ENCODE results near the gene HTR3A.

The HTR3A gene

DNA sequence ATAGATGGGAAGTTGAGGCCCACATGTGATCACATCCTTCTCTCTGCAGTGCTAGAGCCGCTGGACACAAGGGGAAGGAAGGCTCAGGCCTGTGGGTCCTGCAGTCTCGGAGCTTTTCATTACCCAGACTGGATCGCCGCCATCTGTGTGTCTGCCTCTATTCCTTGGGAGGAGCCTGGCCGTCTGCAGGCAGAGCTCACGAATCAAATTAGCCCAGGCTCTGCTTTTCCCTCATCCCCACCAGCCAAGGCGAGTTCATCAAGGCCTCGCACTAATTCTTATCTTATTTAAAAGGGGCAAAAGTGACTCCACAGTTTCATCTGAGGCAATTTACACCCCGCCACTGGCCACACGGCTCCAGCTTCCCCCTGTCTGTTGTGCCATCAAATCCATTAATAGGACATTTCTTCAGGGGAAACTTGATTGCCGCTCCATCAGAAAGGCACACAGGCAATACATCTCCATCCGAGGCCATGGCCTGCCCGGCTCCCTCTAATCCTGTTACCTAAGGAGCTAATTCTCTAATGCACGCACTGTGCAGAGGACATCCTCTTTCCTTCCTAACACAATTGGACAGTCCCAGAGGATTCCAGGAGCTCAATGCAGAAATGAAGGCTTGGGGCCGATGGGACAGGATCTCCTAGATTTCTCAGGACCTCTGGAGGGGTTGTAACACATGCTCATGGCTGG, 3.3 kb upstream of the HTR3A start:
- ChIA-PET CTCF (interaction anchor here (1.9 kb wide), 1 partner anchor 290 kb away, joined by 4 read pairs; no protein-coding TSS in a partner anchor), POLR2A (no interaction called here)

DNA sequence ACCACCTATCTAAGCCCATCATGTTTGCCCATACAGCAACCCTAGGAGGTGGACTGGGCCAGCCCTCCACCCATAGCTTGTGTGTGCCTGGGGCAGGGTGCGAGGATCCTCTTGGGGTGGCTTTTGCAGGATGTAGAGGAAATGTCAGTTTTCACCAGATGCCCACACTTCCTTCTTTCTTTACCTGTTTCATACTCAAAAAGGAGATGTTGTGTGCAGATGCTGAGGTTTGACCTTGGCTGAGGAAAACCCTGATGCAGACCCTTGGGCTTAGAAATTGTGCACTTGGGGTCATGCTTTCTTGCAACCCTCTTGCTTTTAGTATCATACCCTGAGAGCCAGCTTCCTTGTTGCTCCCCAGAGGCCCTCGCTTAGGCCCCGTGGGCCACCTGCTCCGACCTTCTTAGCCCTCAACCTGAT, 2.2 kb downstream of the HTR3A start:
- TF ChIP-seq ZNF654 (tag by site-specific recombination; IDR thresholded peaks at IDR 0.05; ENCODE audit: low read depth): no peak
- TF ChIP-seq GLI2 (tag by site-specific recombination; IDR thresholded peaks at IDR 0.05; ENCODE audit: borderline replicate concordance, low read depth): no peak
- TF ChIP-seq ZNF600 (tag by site-specific recombination; IDR thresholded peaks at IDR 0.05): no peak
- no peak for TF ChIP-seq KLF8 (tag by site-specific recombination; IDR thresholded peaks at IDR 0.05)
- no peak for TF ChIP-seq MEIS1 (CRISPR knock-in tag; IDR thresholded peaks at IDR 0.05; ENCODE audit: borderline replicate concordance)
- no peak for TF ChIP-seq HOXC10 (CRISPR knock-in tag; IDR thresholded peaks at IDR 0.05)
- Histone ChIP-seq H3K4me3 (ENCODE audit: low read depth, low read length) (no peak overlapping the region), H3K27ac (ENCODE audit: extremely low read depth, low read depth, low read length) (no peak overlapping the region), H3K9me3 (ENCODE audit: control insufficient read depth, insufficient read depth, low read depth, low read length) (no peaks in the 10 kb centered on the region), H3K36me3 (ENCODE audit: control insufficient read depth in 2 of 2, insufficient read depth in 1 of 2, low read length in 2 of 2) (no peaks in the 10 kb centered on the region), H3K4me1 (ENCODE audit: control insufficient read depth, insufficient read depth, low read length) (no peaks in the 10 kb centered on the region; the same call in 1 of the 2 replicates)
- POLR2A ChIA-PET: interaction anchor here (0.9 kb wide), 1 partner anchor 8 kb away, joined by 3 read pairs; no protein-coding TSS in a partner anchor
- CTCF ChIA-PET: interaction anchor here (0.5 to 0.8 kb wide), 3 partner anchors 145 to 286 kb away, joined by 3 to 4 read pairs (median 4); no protein-coding TSS in a partner anchor

More for the DNA sequence above, 3.3 kb upstream of the HTR3A start:
- no peaks in the 10 kb centered on the region for H3K9me3 ChIP-seq (ENCODE audit: control insufficient read depth, insufficient read depth, low read depth, low read length)
- H3K27ac ChIP-seq (ENCODE audit: extremely low read depth, low read depth, low read length): no peak overlapping the region
- H3K4me1 ChIP-seq (ENCODE audit: control insufficient read depth, insufficient read depth, low read length): no peaks in the 10 kb centered on the region; the same call in 1 of the 2 replicates
- no peaks in the 10 kb centered on the region for H3K36me3 ChIP-seq (ENCODE audit: control insufficient read depth in 2 of 2, insufficient read depth in 1 of 2, low read length in 2 of 2)
- TF ChIP-seq ZNF629 (tag by site-specific recombination; IDR thresholded peaks at IDR 0.05) (no peak), OVOL3 (tag by site-specific recombination; IDR thresholded peaks at IDR 0.05) (no peak), ZNF664 (tag by site-specific recombination; IDR thresholded peaks at IDR 0.05) (no peak), ZNF426 (tag by site-specific recombination; IDR thresholded peaks at IDR 0.05) (no peak), ZNF510 (tag by site-specific recombination; IDR thresholded peaks at IDR 0.05; ENCODE audit: insufficient replicate concordance) (no peak), SP3 (tag by site-specific recombination; IDR thresholded peaks at IDR 0.05) (no peak), ZNF274 (IDR thresholded peaks at IDR 0.05; ENCODE audit: low read length) (no peak), ZNF274 (tag by site-specific recombination; IDR thresholded peaks at IDR 0.05; ENCODE audit: borderline replicate concordance) (no peak), ZNF423 (tag by site-specific recombination; IDR thresholded peaks at IDR 0.05) (no peak), ZNF433 (tag by site-specific recombination; IDR thresholded peaks at IDR 0.05; ENCODE audit: low read depth) (no peak), ZNF658 (tag by site-specific recombination; IDR thresholded peaks at IDR 0.05) (no peak), ZNF175 (tag by site-specific recombination; IDR thresholded peaks at IDR 0.05) (no peak), ZNF248 (tag by site-specific recombination; IDR thresholded peaks at IDR 0.05) (no peak), ZNF660 (tag by site-specific recombination; IDR thresholded peaks at IDR 0.05) (no peak)
- TF ChIP-seq, protein P1, sequence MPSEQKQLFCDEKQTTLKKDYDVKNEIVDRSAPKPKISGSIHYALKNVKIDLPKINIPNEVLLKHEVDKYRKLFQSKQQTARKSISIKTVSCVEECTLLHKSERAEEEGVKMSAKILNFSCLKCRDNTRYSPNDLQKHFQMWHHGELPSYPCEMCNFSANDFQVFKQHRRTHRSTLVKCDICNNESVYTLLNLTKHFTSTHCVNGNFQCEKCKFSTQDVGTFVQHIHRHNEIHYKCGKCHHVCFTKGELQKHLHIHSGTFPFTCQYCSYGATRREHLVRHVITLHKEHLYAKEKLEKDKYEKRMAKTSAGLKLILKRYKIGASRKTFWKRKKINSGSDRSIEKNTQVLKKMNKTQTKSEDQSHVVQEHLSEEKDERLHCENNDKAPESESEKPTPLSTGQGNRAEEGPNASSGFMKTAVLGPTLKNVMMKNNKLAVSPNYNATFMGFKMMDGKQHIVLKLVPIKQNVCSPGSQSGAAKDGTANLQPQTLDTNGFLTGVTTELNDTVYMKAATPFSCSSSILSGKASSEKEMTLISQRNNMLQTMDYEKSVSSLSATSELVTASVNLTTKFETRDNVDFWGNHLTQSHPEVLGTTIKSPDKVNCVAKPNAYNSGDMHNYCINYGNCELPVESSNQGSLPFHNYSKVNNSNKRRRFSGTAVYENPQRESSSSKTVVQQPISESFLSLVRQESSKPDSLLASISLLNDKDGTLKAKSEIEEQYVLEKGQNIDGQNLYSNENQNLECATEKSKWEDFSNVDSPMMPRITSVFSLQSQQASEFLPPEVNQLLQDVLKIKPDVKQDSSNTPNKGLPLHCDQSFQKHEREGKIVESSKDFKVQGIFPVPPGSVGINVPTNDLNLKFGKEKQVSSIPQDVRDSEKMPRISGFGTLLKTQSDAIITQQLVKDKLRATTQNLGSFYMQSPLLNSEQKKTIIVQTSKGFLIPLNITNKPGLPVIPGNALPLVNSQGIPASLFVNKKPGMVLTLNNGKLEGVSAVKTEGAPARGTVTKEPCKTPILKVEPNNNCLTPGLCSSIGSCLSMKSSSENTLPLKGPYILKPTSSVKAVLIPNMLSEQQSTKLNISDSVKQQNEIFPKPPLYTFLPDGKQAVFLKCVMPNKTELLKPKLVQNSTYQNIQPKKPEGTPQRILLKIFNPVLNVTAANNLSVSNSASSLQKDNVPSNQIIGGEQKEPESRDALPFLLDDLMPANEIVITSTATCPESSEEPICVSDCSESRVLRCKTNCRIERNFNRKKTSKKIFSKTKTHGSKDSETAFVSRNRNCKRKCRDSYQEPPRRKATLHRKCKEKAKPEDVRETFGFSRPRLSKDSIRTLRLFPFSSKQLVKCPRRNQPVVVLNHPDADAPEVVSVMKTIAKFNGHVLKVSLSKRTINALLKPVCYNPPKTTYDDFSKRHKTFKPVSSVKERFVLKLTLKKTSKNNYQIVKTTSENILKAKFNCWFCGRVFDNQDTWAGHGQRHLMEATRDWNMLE (tag by site-specific recombination; conservative IDR thresholded peaks at IDR 0.05; ENCODE audit: low read depth): no peak
- TF ChIP-seq, protein P2, sequence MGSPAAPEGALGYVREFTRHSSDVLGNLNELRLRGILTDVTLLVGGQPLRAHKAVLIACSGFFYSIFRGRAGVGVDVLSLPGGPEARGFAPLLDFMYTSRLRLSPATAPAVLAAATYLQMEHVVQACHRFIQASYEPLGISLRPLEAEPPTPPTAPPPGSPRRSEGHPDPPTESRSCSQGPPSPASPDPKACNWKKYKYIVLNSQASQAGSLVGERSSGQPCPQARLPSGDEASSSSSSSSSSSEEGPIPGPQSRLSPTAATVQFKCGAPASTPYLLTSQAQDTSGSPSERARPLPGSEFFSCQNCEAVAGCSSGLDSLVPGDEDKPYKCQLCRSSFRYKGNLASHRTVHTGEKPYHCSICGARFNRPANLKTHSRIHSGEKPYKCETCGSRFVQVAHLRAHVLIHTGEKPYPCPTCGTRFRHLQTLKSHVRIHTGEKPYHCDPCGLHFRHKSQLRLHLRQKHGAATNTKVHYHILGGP (tag by site-specific recombination; IDR thresholded peaks at IDR 0.05): no peak
- H3K4me3 ChIP-seq (ENCODE audit: low read depth, low read length): no peak overlapping the region

Data from HEK293 (cell line).